Astrocyte (in vitro differentiated cells and primary cell): ENCODE measurements around the gene PI3. TPM values are rescaled to one million over a fixed set of nuclear protein-coding genes. Genes with fewer than 3 reads are reported as not detected.

ENCODE experiments used
- DNase-seq: peaks from one replicate; pipeline ENCODE4 v3.0.0-alpha.2; 2010; ENCODE audit warnings: low read depth
- FAIRE-seq: peaks from 2 replicates; lab custom pipeline; 2011; peaks lifted over from hg19 to GRCh38; lab: Jason Lieb, UNC
- H2AFZ ChIP-seq: 2 replicates; pipeline ENCODE4 v1.6.0; 2012; ENCODE audit warnings: low read depth, low read length, inconsistent platforms
- H3K27ac ChIP-seq: 2 replicates; pipeline ENCODE4 v1.5.1; 2011; ENCODE audit warnings: low read depth, low read length, inconsistent platforms
- H3K27me3 ChIP-seq: 2 replicates; pipeline ENCODE4 v1.6.0; 2011; ENCODE audit warnings: low read length, inconsistent platforms; ENCODE audit not compliant: insufficient read depth
- H3K36me3 ChIP-seq: 2 replicates; pipeline ENCODE4 v1.5.1; 2011; ENCODE audit warnings: low read length, inconsistent platforms; ENCODE audit not compliant: insufficient read depth
- H3K4me1 ChIP-seq: 2 replicates; pipeline ENCODE4 v1.5.1; 2011; ENCODE audit warnings: low read length, inconsistent platforms; ENCODE audit not compliant: insufficient read depth
- H3K4me2 ChIP-seq: 2 replicates; pipeline ENCODE4 v1.6.0; 2012; ENCODE audit warnings: low read length, inconsistent platforms
- H3K4me3 ChIP-seq: 2 replicates; pipeline ENCODE4 v1.5.1; 2011; ENCODE audit warnings: low read depth, mild to moderate bottlenecking, low read length, inconsistent platforms; ENCODE audit not compliant: insufficient read depth
- H3K79me2 ChIP-seq: 2 replicates; pipeline ENCODE4 v1.6.0; 2012; ENCODE audit warnings: mild to moderate bottlenecking, low read length, inconsistent platforms; ENCODE audit not compliant: insufficient read depth
- H3K9ac ChIP-seq: 2 replicates; pipeline ENCODE4 v1.6.0; 2012; ENCODE audit warnings: mild to moderate bottlenecking, low read length, inconsistent platforms
- H3K9me3 ChIP-seq: 2 replicates; pipeline ENCODE4 v1.5.1; 2012; ENCODE audit warnings: low read depth, mild to moderate bottlenecking, low read length, inconsistent platforms; ENCODE audit not compliant: insufficient read depth
- H4K20me1 ChIP-seq: 2 replicates; pipeline ENCODE4 v1.6.0; 2012; ENCODE audit warnings: low read length, inconsistent platforms; ENCODE audit not compliant: insufficient read depth
- H3K27ac Mint-ChIP-seq: one replicate; pipeline ENCODE4 v1.8.0; 2021; ENCODE audit warnings: mild to moderate bottlenecking, mixed read lengths; ENCODE audit not compliant: unreplicated experiment
- H3K27me3 Mint-ChIP-seq: one replicate; pipeline ENCODE4 v1.8.0; 2021; ENCODE audit warnings: low read depth, mixed read lengths; ENCODE audit not compliant: unreplicated experiment
- H3K36me3 Mint-ChIP-seq: one replicate; pipeline ENCODE4 v1.8.0; 2021; ENCODE audit warnings: low read depth, mixed read lengths; ENCODE audit not compliant: unreplicated experiment
- H3K4me1 Mint-ChIP-seq: one replicate; pipeline ENCODE4 v1.8.0; 2021; ENCODE audit warnings: low read depth, mixed read lengths; ENCODE audit not compliant: unreplicated experiment
- H3K4me3 Mint-ChIP-seq: one replicate; pipeline ENCODE4 v1.8.0; 2021; ENCODE audit warnings: mild to moderate bottlenecking, moderate library complexity, mixed read lengths; ENCODE audit not compliant: unreplicated experiment
- H3K9me3 Mint-ChIP-seq: one replicate; pipeline ENCODE4 v1.8.0; 2021; ENCODE audit warnings: mild to moderate bottlenecking, mixed read lengths; ENCODE audit not compliant: unreplicated experiment
- CTCF ChIP-seq: IDR thresholded peaks from 2 replicates; pipeline ENCODE4 v1.5.1; 2011; ENCODE audit warnings: low read depth, mild to moderate bottlenecking, inconsistent platforms, low read length, moderate library complexity; ENCODE audit not compliant: insufficient read depth
- EZH2 ChIP-seq: IDR thresholded peaks from 2 replicates; pipeline ENCODE4 v1.6.1; 2012; ENCODE audit warnings: mild to moderate bottlenecking, low read length, inconsistent platforms; ENCODE audit not compliant: insufficient read depth
- total RNA-seq: library from RNA; stranded (reverse); gene quantifications from 2 replicates; pipeline ENCODE4 v1.2.1, GENCODE V29; 2021

The PI3 gene
- total RNA-seq, 1 donor from 2014 or later = not detected

- H3K9me3 Mint-ChIP-seq = no peaks in the 10 kb centered on the region
Observed at GRCh38 chr20:45218124-45218523, 43.4 kb downstream of the PI3 start.

GRCh38 chr20:45218636-45219035, 43.9 kb downstream of the PI3 start:
- Histone ChIP-seq H4K20me1 (no peaks in the 10 kb centered on the region), H3K9me3 (no peaks in the 10 kb centered on the region), H3K79me2 (no peaks in the 10 kb centered on the region), H3K27ac (no peak overlapping the region), H3K4me1 (no peaks in the 10 kb centered on the region), H3K9ac (no peak overlapping the region), H3K4me3 (no peak overlapping the region), H2AFZ (no peak overlapping the region), H3K36me3 (no peaks in the 10 kb centered on the region), H3K27me3 (no peaks in the 10 kb centered on the region), H3K4me2 (no peak overlapping the region)
- peaks cover 7% of the 10 kb centered on the region for H3K27me3 Mint-ChIP-seq
- H3K27ac Mint-ChIP-seq = no peak overlapping the region
- FAIRE-seq (no peak), DNase-seq (no peak)
- no peak overlapping the region for H3K4me3 Mint-ChIP-seq
- H3K9me3 Mint-ChIP-seq = no peaks in the 10 kb centered on the region
- no peak for TF ChIP-seq CTCF
- no peak for TF ChIP-seq EZH2
- no peaks in the 10 kb centered on the region for H3K36me3 Mint-ChIP-seq
- no peaks in the 10 kb centered on the region for H3K4me1 Mint-ChIP-seq

More at GRCh38 chr20:45218124-45218523, 43.4 kb downstream of the PI3 start:
- Histone ChIP-seq H3K27ac (no peak overlapping the region), H3K9ac (no peak overlapping the region), H3K36me3 (no peaks in the 10 kb centered on the region), H3K4me2 (no peak overlapping the region), H3K4me3 (no peak overlapping the region), H4K20me1 (no peaks in the 10 kb centered on the region), H3K4me1 (no peaks in the 10 kb centered on the region), H2AFZ (no peak overlapping the region), H3K9me3 (no peaks in the 10 kb centered on the region), H3K27me3 (no peaks in the 10 kb centered on the region), H3K79me2 (no peaks in the 10 kb centered on the region)
- H3K4me1 Mint-ChIP-seq = no peaks in the 10 kb centered on the region
- FAIRE-seq (no peak), DNase-seq (no peak)
- no peak overlapping the region for H3K27ac Mint-ChIP-seq
- H3K36me3 Mint-ChIP-seq = no peaks in the 10 kb centered on the region
- no peak for TF ChIP-seq EZH2
- no peak for TF ChIP-seq CTCF
- peaks cover 6% of the 10 kb centered on the region for H3K27me3 Mint-ChIP-seq
- no peak overlapping the region for H3K4me3 Mint-ChIP-seq

DNA sequence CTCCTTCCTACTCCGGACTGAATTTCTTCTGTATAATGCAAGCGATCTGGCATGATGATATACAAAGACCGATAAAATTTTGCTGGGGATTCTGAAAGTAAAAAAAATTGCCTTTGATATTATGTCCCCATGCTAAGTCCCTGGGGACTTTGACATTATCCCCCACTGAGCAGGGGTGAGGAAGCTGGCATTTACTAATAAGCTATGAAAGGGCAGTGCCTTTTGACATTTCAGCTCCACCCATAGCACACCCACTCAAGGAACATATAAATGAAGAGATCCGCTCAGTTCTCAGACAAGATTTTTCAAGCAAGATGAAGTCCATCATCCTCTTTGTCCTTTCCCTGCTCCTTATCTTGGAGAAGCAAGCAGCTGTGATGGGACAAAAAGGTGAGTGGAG, 46.4 kb downstream of the PI3 start, which contains the start of gene SEMG2:
TSS of gene SEMG2 (plus strand) at position 298 of the 400 bp plus-strand sequence. CDS start at position 315, 17 bp downstream.
- FAIRE-seq = no peak
- no peaks in the 10 kb centered on the region for H4K20me1 ChIP-seq
- no peak within 1 kb of the TSS for H3K4me3 Mint-ChIP-seq
- no peak for DNase-seq
- no peaks in the 10 kb centered on the region for H3K4me1 Mint-ChIP-seq
- H3K9ac ChIP-seq = no peak within 1 kb of the TSS
- no peak within 1 kb of the TSS for H3K27ac ChIP-seq
- H3K9me3 ChIP-seq = no peaks in the 10 kb centered on the region
- H3K9me3 Mint-ChIP-seq = no peaks in the 10 kb centered on the region
- no peaks in the 10 kb centered on the region for H3K36me3 Mint-ChIP-seq
- no peaks in the 10 kb centered on the region for H3K4me1 ChIP-seq
- TF ChIP-seq CTCF = no peak
- no peak for TF ChIP-seq EZH2
- H3K36me3 ChIP-seq = no peaks in the 10 kb centered on the region
- H3K79me2 ChIP-seq = no peaks in the 10 kb centered on the region
- H2AFZ ChIP-seq = no peak within 1 kb of the TSS
- peaks cover 17% of the 10 kb centered on the region for H3K27me3 Mint-ChIP-seq
- H3K27me3 ChIP-seq = no peaks in the 10 kb centered on the region
- H3K4me3 ChIP-seq = no peak within 1 kb of the TSS
- no peak within 1 kb of the TSS for H3K27ac Mint-ChIP-seq
- no peak within 1 kb of the TSS for H3K4me2 ChIP-seq
